GM19467 (cell line): ENCODE measurements around the gene ABCC2.

Experiments
- ATAC-seq: cut with Tn5 transposase; IDR thresholded peaks from one replicate; pipeline ENCODE4 v1.9.1; 2021; ENCODE audit warnings: mild to moderate bottlenecking, moderate library complexity; ENCODE audit not compliant: unreplicated experiment

The ABCC2 gene

GRCh38 chr10:99770408-99771045 lies 11.9 kb upstream of the ABCC2 start:
- ATAC-seq, result no peak

- no peak for ATAC-seq
These were observed 6.6 kb upstream of the ABCC2 start for GRCh38 chr10:99775850-99776249.

GRCh38 chr10:99777918-99778714 lies 4.3 kb upstream of the ABCC2 start:
- ATAC-seq, result no peak

- ATAC-seq, result no peak
These were observed 3.1 kb upstream of the ABCC2 start for GRCh38 chr10:99779335-99779734.

- ATAC-seq, result no peak
These were observed 558 bp upstream of the ABCC2 start for GRCh38 chr10:99781734-99782429.

GRCh38 chr10:99784016-99784726 lies 1.7 kb downstream of the ABCC2 start:
- no peak for ATAC-seq

- no peak for ATAC-seq
These were observed 2.4 kb downstream of the ABCC2 start for GRCh38 chr10:99784727-99785441.

GRCh38 chr10:99785646-99786045 lies 3.2 kb downstream of the ABCC2 start:
- no peak for ATAC-seq

- no peak for ATAC-seq
These were observed 4.9 kb downstream of the ABCC2 start for GRCh38 chr10:99787311-99787710.

- no peak for ATAC-seq
These were observed 5.5 kb downstream of the ABCC2 start for GRCh38 chr10:99787782-99788445.

GRCh38 chr10:99788598-99789256 lies 6.3 kb downstream of the ABCC2 start:
- no peak for ATAC-seq

GRCh38 chr10:99791831-99792230 lies 9.4 kb downstream of the ABCC2 start:
- ATAC-seq, result no peak

- ATAC-seq, result no peak
These were observed 11.4 kb downstream of the ABCC2 start for GRCh38 chr10:99793819-99794218.

GRCh38 chr10:99796928-99797327 lies 14.5 kb downstream of the ABCC2 start:
- no peak for ATAC-seq

- ATAC-seq, result no peak
These were observed 15.6 kb downstream of the ABCC2 start for GRCh38 chr10:99798031-99798430.

- ATAC-seq, result no peak
These were observed 16.5 kb downstream of the ABCC2 start for GRCh38 chr10:99798920-99799319.

- ATAC-seq, result no peak
These were observed 17.2 kb downstream of the ABCC2 start for GRCh38 chr10:99799613-99800012.

- no peak for ATAC-seq
These were observed 22.0 kb downstream of the ABCC2 start for GRCh38 chr10:99804471-99804870.

GRCh38 chr10:99805190-99805589 lies 22.8 kb downstream of the ABCC2 start:
- ATAC-seq, result no peak

- no peak for ATAC-seq
These were observed 23.7 kb downstream of the ABCC2 start for GRCh38 chr10:99806091-99806490.
